ENCODE data around the gene RPLP2.

Gene RPLP2

GRCh38 chr11:844693-845644 lies 35.2 kb downstream of the RPLP2 start:
- TF ChIP-seq, protein P1, sequence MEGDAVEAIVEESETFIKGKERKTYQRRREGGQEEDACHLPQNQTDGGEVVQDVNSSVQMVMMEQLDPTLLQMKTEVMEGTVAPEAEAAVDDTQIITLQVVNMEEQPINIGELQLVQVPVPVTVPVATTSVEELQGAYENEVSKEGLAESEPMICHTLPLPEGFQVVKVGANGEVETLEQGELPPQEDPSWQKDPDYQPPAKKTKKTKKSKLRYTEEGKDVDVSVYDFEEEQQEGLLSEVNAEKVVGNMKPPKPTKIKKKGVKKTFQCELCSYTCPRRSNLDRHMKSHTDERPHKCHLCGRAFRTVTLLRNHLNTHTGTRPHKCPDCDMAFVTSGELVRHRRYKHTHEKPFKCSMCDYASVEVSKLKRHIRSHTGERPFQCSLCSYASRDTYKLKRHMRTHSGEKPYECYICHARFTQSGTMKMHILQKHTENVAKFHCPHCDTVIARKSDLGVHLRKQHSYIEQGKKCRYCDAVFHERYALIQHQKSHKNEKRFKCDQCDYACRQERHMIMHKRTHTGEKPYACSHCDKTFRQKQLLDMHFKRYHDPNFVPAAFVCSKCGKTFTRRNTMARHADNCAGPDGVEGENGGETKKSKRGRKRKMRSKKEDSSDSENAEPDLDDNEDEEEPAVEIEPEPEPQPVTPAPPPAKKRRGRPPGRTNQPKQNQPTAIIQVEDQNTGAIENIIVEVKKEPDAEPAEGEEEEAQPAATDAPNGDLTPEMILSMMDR (IDR thresholded peaks at IDR 0.05; ENCODE audit: low read length, missing control alignments) = no peak
- H3K4me3 ChIP-seq (replicated peaks; ENCODE audit: low read depth, low read length) = peak overlapping the region; percentile 92
- peak; percentile 96 for DNase-seq (ENCODE audit: low read depth)

DNA sequence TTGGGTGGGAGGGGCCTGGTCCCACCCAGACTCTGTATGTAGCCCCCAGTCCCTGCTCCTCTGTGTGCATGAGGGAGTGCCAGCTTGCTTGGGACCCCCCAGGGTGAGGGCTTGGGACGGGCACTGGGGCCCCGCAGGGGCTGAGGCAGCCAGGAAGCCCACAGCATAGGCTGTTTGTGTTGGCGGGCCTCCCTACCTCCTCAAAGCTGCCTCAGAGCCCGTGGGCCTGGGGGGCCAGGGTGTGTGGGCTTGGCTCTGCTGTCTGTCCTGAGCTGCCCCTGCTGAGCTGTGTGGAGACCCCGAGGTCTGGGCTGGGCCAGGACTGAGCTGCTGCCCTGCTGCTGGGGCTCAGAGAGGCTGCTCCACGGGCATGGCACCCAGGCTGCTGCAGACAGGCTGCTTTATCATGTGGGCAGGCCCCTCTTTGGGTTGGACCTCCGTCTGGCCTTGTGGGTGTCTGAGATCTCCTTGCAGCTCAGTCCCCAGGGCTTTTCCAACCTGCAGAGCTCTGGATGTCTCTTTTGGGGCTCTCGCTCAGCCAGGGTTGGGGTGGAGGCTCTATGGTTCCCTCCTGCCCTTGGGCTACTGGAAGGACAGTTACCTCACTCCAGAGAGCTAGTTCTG lies 36.2 kb downstream of the RPLP2 start:
- TF ChIP-seq, protein P1 (IDR thresholded peaks at IDR 0.05; ENCODE audit: low read length, missing control alignments) = no peak
- DNase-seq (ENCODE audit: low read depth) = peak; percentile 36
- H3K4me3 ChIP-seq (replicated peaks; ENCODE audit: low read depth, low read length) = peak overlapping the region; percentile 17

DNA sequence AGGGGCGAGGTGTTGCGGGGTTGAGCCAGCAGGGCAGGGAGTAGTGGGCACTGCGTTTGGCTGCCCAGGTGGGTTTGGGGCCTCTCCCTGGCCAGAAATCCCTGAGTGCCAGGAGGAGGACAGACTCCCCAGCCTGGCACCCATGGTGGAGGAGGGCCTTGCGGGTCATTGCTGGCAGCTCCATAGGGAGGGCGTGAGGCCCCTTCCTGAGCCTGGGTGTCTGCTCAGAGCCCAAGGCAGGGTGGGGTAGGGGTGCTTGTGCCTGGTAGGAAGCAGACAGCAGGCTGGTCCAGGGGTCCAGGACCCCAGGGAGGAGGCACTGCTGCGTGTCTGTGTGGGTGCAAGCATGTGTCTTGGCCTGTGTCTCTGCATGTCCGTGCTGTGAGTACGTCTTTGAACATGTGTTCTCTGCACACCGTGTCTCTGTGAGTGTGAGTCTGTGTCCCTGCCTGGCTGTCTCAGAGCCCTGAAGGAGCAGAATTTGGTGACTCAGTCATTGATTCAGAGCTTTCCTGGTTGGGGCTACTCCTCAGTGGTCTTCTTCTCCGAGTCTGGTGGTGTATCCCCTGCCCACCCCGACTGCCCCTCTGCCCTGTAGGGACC lies 36.8 kb downstream of the RPLP2 start:
- TF ChIP-seq, protein P1 (IDR thresholded peaks at IDR 0.05; ENCODE audit: low read length, missing control alignments) = no peak
- DNase-seq (ENCODE audit: low read depth) = no peak

DNA sequence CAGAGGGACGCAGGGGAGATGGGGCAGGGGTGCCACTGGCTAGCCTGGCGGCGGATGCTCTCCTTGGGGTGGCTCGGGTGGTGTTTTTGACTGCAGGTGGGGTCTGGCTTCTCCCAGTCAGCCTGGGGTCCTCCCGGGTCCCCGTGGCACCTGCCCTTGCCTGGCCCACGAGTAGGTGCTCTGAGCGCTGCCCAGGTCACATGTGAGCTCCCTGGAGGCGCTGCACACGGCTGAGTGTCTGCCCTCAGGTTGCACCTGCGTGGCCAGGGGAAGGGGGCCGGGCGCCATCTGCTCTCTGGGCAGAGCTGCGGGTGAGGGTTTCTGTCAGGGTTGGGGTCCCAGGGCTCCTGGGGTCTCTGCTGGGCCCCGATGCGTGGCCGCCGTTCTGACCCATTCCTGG lies 38.1 kb downstream of the RPLP2 start:
- TF ChIP-seq, protein P1 (IDR thresholded peaks at IDR 0.05; ENCODE audit: low read length, missing control alignments) = no peak
- no peak for DNase-seq (ENCODE audit: low read depth)
- no peak overlapping the region for H3K4me3 ChIP-seq (replicated peaks; ENCODE audit: low read depth, low read length)

More for the DNA sequence above, 36.8 kb downstream of the RPLP2 start:
- no peak overlapping the region for H3K4me3 ChIP-seq (replicated peaks; ENCODE audit: low read depth, low read length)

DNA sequence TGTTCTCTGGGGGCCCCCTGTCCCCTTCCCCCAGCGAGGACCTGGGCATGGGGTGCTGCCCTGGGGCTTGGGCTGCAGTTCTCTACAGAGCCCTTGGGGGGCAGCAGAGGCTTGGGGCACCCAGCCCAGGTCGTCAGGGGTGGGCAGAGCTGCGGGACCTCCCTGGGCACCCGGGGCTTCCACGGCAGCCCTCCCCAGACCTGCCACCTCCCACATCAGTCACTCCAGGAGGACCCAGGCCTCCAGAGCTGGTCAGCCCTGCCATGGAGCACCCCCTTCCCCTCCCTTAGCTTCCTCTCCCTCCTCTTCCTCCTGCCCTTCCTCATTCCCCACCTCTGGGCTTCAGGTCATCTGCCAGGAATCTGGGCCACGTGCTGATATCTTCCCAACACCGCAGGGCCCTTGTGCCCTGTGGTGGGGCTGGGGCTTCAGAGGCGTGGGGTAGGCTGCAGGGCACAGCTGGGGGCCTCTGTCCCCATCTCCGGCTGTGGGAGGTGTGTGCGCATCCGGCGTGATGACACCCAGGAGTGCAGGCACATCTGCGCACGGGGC lies 38.7 kb downstream of the RPLP2 start:
- TF ChIP-seq, protein P1 (IDR thresholded peaks at IDR 0.05; ENCODE audit: low read length, missing control alignments) = peak; percentile 79
- no peak overlapping the region for H3K4me3 ChIP-seq (replicated peaks; ENCODE audit: low read depth, low read length)
- peak; percentile 38 for DNase-seq (ENCODE audit: low read depth)

- no peak for DNase-seq (ENCODE audit: low read depth)
- TF ChIP-seq, protein P1 (IDR thresholded peaks at IDR 0.05; ENCODE audit: low read length, missing control alignments) = no peak
- H3K4me3 ChIP-seq (replicated peaks; ENCODE audit: low read depth, low read length) = peak overlapping the region; percentile 42
Measured at GRCh38 chr11:849104-849824, 39.5 kb downstream of the RPLP2 start.
